Body of pancreas (tissue), 4 donors: ENCODE measurements around the gene SYT6.

Experiments
- POLR2A ChIP-seq, 3 donors: fragments of 450-650 bp; IDR thresholded peaks; one replicate each; pipeline ENCODE4 v1.6.1; 2016; ENCODE audit warnings: antibody characterized with exemption in 3 of 3, mild to moderate bottlenecking in 2 of 3
- TF ChIP-seq, protein P1 (sequence below), 7 experiments: fragments of 450-650 bp in 4 of 7; fragments of 200-600 bp in 3 of 7; sonication (generic) in 3 of 7; IDR thresholded peaks; one replicate each; pipeline ENCODE4 v1.5.1; 2016 to 2019; ENCODE audit warnings: antibody characterized with exemption in 7 of 7

DNA sequence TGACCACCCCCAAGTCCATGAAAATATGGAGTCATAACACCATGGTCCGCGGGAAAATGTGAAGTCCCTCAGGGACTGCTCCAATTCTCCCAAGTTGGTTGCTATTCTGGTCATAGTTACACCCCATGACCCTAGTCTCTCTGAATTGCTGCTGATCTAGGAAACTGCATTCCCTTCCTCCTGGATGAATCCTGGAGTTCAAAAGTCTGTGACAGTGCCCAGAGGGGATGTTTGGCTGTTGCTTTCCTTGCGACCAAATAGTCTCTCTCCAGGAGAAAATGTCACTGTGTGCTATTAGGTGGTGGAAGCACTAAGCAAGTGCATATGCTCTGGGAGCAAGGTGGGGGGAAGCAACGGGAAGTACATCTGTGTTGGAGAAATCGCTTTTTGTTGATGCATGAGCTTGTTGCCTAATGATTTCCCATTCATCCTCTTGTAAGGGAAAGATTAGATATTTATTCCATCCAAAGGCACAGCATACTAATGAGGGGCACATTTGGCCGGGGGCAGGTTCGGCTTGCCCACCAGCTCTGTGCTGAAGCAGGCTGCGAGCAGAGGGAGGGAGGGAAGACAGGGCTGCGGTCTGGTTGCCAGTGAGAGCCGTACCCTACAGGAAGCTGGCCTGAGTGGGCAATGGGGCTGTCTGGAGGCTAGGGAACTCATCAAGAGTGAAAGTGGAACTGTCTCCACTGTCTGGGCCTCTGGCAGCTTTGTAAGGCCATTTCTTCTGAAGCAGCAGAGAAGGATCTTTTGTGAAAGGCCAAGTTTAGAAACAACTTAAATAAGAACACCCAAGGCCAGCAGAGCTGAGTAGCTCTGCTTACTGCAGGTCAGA, 27.2 kb downstream of the SYT6 start:
- TF ChIP-seq, protein P1, sequence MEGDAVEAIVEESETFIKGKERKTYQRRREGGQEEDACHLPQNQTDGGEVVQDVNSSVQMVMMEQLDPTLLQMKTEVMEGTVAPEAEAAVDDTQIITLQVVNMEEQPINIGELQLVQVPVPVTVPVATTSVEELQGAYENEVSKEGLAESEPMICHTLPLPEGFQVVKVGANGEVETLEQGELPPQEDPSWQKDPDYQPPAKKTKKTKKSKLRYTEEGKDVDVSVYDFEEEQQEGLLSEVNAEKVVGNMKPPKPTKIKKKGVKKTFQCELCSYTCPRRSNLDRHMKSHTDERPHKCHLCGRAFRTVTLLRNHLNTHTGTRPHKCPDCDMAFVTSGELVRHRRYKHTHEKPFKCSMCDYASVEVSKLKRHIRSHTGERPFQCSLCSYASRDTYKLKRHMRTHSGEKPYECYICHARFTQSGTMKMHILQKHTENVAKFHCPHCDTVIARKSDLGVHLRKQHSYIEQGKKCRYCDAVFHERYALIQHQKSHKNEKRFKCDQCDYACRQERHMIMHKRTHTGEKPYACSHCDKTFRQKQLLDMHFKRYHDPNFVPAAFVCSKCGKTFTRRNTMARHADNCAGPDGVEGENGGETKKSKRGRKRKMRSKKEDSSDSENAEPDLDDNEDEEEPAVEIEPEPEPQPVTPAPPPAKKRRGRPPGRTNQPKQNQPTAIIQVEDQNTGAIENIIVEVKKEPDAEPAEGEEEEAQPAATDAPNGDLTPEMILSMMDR (IDR thresholded peaks at IDR 0.05) = no peak
- TF ChIP-seq POLR2A (IDR thresholded peaks at IDR 0.05) = no peak
